ENCODE results near the gene NNT.

Gene NNT

GRCh38 chr5:43649256-43649655 is 46.3 kb downstream of the NNT start:
- Histone ChIP-seq H2AFZ (ENCODE audit: low read depth) (no peak overlapping the region), H3K79me2 (ENCODE audit: insufficient read depth, low read depth) (no peaks in the 10 kb centered on the region), H3K27me3 (ENCODE audit: insufficient read depth, low read depth) (no peaks in the 10 kb centered on the region), H3K4me3 (IDR thresholded peaks at IDR 0.05; ENCODE audit: insufficient read depth, low read depth, low read length) (no peak overlapping the region), H3K36me3 (ENCODE audit: insufficient read depth) (peaks cover 6% of the 10 kb centered on the region; the same call in 1 of the 2 replicates), H3K9ac (no peak overlapping the region), H4K20me1 (ENCODE audit: insufficient read depth) (no peaks in the 10 kb centered on the region), H3K27ac (no peak overlapping the region), H3K4me2 (no peak overlapping the region), H3K4me1 (ENCODE audit: low read depth, poor library complexity, severe bottlenecking) (no peaks in the 10 kb centered on the region)
- TF ChIP-seq CTCF (conservative IDR thresholded peaks at IDR 0.05; ENCODE audit: low read depth, low read length): no peak

- TF ChIP-seq CTCF (conservative IDR thresholded peaks at IDR 0.05; ENCODE audit: low read depth, low read length): no peak
- Histone ChIP-seq H3K27me3 (ENCODE audit: insufficient read depth, low read depth) (no peaks in the 10 kb centered on the region), H3K4me3 (IDR thresholded peaks at IDR 0.05; ENCODE audit: insufficient read depth, low read depth, low read length) (no peak overlapping the region), H3K4me2 (no peak overlapping the region), H3K27ac (no peak overlapping the region), H3K4me1 (ENCODE audit: low read depth, poor library complexity, severe bottlenecking) (no peaks in the 10 kb centered on the region), H4K20me1 (ENCODE audit: insufficient read depth) (no peaks in the 10 kb centered on the region), H3K79me2 (ENCODE audit: insufficient read depth, low read depth) (no peaks in the 10 kb centered on the region), H2AFZ (ENCODE audit: low read depth) (no peak overlapping the region), H3K36me3 (ENCODE audit: insufficient read depth) (no peaks in the 10 kb centered on the region; the same call in 1 of the 2 replicates), H3K9ac (no peak overlapping the region)
These were observed 49.7 kb downstream of the NNT start for GRCh38 chr5:43652537-43653302.

- Histone ChIP-seq H3K36me3 (ENCODE audit: insufficient read depth) (peaks cover 3% of the 10 kb centered on the region), H2AFZ (ENCODE audit: low read depth) (no peak overlapping the region), H4K20me1 (ENCODE audit: insufficient read depth) (no peaks in the 10 kb centered on the region), H3K27me3 (ENCODE audit: insufficient read depth, low read depth) (no peaks in the 10 kb centered on the region), H3K4me3 (IDR thresholded peaks at IDR 0.05; ENCODE audit: insufficient read depth, low read depth, low read length) (no peak overlapping the region), H3K4me2 (no peak overlapping the region), H3K27ac (no peak overlapping the region), H3K79me2 (ENCODE audit: insufficient read depth, low read depth) (no peaks in the 10 kb centered on the region), H3K9ac (no peak overlapping the region), H3K4me1 (ENCODE audit: low read depth, poor library complexity, severe bottlenecking) (no peaks in the 10 kb centered on the region)
- no peak for TF ChIP-seq CTCF (conservative IDR thresholded peaks at IDR 0.05; ENCODE audit: low read depth, low read length)
These were observed 55.5 kb downstream of the NNT start for GRCh38 chr5:43658509-43658908.

- peaks cover 3% of the 10 kb centered on the region for H3K36me3 ChIP-seq (ENCODE audit: insufficient read depth)
- no peak overlapping the region for H3K4me2 ChIP-seq
- H3K4me3 ChIP-seq (IDR thresholded peaks at IDR 0.05; ENCODE audit: insufficient read depth, low read depth, low read length): no peak overlapping the region
- H3K9ac ChIP-seq: no peak overlapping the region
- TF ChIP-seq CTCF (conservative IDR thresholded peaks at IDR 0.05; ENCODE audit: low read depth, low read length): no peak
- no peaks in the 10 kb centered on the region for H3K4me1 ChIP-seq (ENCODE audit: low read depth, poor library complexity, severe bottlenecking)
- H2AFZ ChIP-seq (ENCODE audit: low read depth): no peak overlapping the region
- H3K27ac ChIP-seq: no peak overlapping the region
- H4K20me1 ChIP-seq (ENCODE audit: insufficient read depth): no peaks in the 10 kb centered on the region
- no peaks in the 10 kb centered on the region for H3K79me2 ChIP-seq (ENCODE audit: insufficient read depth, low read depth)
- no peaks in the 10 kb centered on the region for H3K27me3 ChIP-seq (ENCODE audit: insufficient read depth, low read depth)
These were observed 56.1 kb downstream of the NNT start for GRCh38 chr5:43659075-43659474.
